ENCODE measurements around the gene DPP8.

GRCh38 chr15:65512807-65513416, 4.6 kb downstream of the DPP8 start:
- TF ChIP-seq, protein P1, sequence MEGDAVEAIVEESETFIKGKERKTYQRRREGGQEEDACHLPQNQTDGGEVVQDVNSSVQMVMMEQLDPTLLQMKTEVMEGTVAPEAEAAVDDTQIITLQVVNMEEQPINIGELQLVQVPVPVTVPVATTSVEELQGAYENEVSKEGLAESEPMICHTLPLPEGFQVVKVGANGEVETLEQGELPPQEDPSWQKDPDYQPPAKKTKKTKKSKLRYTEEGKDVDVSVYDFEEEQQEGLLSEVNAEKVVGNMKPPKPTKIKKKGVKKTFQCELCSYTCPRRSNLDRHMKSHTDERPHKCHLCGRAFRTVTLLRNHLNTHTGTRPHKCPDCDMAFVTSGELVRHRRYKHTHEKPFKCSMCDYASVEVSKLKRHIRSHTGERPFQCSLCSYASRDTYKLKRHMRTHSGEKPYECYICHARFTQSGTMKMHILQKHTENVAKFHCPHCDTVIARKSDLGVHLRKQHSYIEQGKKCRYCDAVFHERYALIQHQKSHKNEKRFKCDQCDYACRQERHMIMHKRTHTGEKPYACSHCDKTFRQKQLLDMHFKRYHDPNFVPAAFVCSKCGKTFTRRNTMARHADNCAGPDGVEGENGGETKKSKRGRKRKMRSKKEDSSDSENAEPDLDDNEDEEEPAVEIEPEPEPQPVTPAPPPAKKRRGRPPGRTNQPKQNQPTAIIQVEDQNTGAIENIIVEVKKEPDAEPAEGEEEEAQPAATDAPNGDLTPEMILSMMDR (IDR thresholded peaks at IDR 0.05 in 8 of 11, conservative IDR thresholded peaks at IDR 0.05 in 3 of 11), result no peak
- TF ChIP-seq POLR2A (IDR thresholded peaks at IDR 0.05) (no peak), POLR2AphosphoS5 (IDR thresholded peaks at IDR 0.05) (peak in 1 of 3 donors; percentile 48)
